Endothelial cell of umbilical vein (primary cell): ENCODE results near the gene AK6. TPM values are rescaled to one million over a fixed set of nuclear protein-coding genes. Genes with fewer than 3 reads are reported as not detected.

Experiments used
- BruUV-seq: library from RNA; stranded (reverse); fragments of 400-500 nt; replicated peaks from 2 replicates; lab custom pipeline; 2021; lab: Mats Ljungman, UMichigan
- CTCF ChIA-PET: fragments of 300-600, 350-600 bp; sonication (Branson Sonifier 250); formaldehyde crosslinking; loops from one replicate; lab custom pipeline; 2021; ENCODE audit warnings: antibody characterized with exemption, inconsistent platforms; lab: Charles Lee
- POLR2A ChIA-PET: fragments of 300-600, 350-600 bp; sonication (Branson Sonifier 250); formaldehyde crosslinking; loops from one replicate; lab custom pipeline; 2021; ENCODE audit warnings: antibody characterized with exemption, inconsistent platforms; lab: Charles Lee
- DNase-seq: peaks from one replicate; pipeline ENCODE4 v3.0.0-alpha.2; 2011; ENCODE audit warnings: low read depth, low spot score
- FAIRE-seq: peaks from 2 replicates; lab custom pipeline; 2011; peaks lifted over from hg19 to GRCh38; lab: Jason Lieb, UNC
- H2AFZ ChIP-seq: 2 replicates; pipeline ENCODE4 v1.6.0; 2012; ENCODE audit warnings: low read depth, low read length, control low read depth, inconsistent platforms
- H3K27ac ChIP-seq: 2 replicates; pipeline ENCODE4 v1.5.1; 2011; ENCODE audit warnings: low read depth, mild to moderate bottlenecking, control low read depth, low read length, moderate library complexity; ENCODE audit not compliant: insufficient read depth
- H3K27me3 ChIP-seq, 2 experiments: 2 replicates each; pipeline versions ENCODE4 v1.6.0 to v1.6.1; 2011; ENCODE audit warnings: low read length in 2 of 2, mixed read lengths in 1 of 2; ENCODE audit not compliant: control insufficient read depth in 2 of 2, insufficient read depth in 2 of 2
- H3K36me3 ChIP-seq, 2 experiments: 2 replicates in 1 of 2; 3 replicates in 1 of 2; pipeline ENCODE4 v1.5.1; 2011; ENCODE audit warnings: low read length in 2 of 2, mild to moderate bottlenecking in 1 of 2, moderate library complexity in 1 of 2; ENCODE audit not compliant: control insufficient read depth in 2 of 2, insufficient read depth in 2 of 2; ENCODE audit errors: extremely low read depth in 1 of 2
- H3K4me1 ChIP-seq: 3 replicates; pipeline ENCODE4 v1.5.1; 2011; ENCODE audit warnings: mild to moderate bottlenecking, low read length; ENCODE audit not compliant: control insufficient read depth, insufficient read depth; ENCODE audit errors: extremely low read depth
- H3K4me2 ChIP-seq: 2 replicates; pipeline ENCODE4 v1.6.1; 2011; ENCODE audit warnings: low read length, control low read depth, mixed read lengths; ENCODE audit not compliant: insufficient read depth
- H3K4me3 ChIP-seq, 3 experiments: fragments of 200-600 bp in 1 of 3; sonication (generic), shearing (Covaris generic) in 1 of 3; replicated peaks in 1 of 3; 2 replicates each; pipeline ENCODE4 v1.5.1; 2011 to 2016; ENCODE audit warnings: control low read depth in 3 of 3, low read length in 3 of 3, mild to moderate bottlenecking in 2 of 3, inconsistent platforms in 1 of 3, low read depth in 1 of 3, moderate library complexity in 1 of 3; ENCODE audit not compliant: insufficient read depth in 1 of 3
- H3K79me2 ChIP-seq: 2 replicates; pipeline ENCODE4 v1.6.0; 2012; ENCODE audit warnings: low read length, inconsistent platforms; ENCODE audit not compliant: control insufficient read depth, insufficient read depth
- H3K9ac ChIP-seq: replicated peaks from 2 replicates; pipeline ENCODE3; 2011; ENCODE audit warnings: low read length, control low read depth; ENCODE audit not compliant: insufficient read depth; ENCODE audit errors: extremely low read depth
- H3K9me1 ChIP-seq: replicated peaks from 3 replicates; pipeline ENCODE4 v1.6.0; 2011; ENCODE audit warnings: mild to moderate bottlenecking, low read length; ENCODE audit not compliant: control insufficient read depth, insufficient read depth; ENCODE audit errors: extremely low read depth
- H3K9me3 ChIP-seq: replicated peaks from 2 replicates; pipeline ENCODE4 v1.5.1; 2012; ENCODE audit warnings: low read length, inconsistent platforms; ENCODE audit not compliant: control insufficient read depth, insufficient read depth
- H4K20me1 ChIP-seq: replicated peaks from 2 replicates; pipeline ENCODE3; 2011; ENCODE audit warnings: mild to moderate bottlenecking, low read length; ENCODE audit not compliant: control insufficient read depth, insufficient read depth; ENCODE audit errors: extremely low read depth
- EZH2 ChIP-seq: IDR thresholded peaks from 2 replicates; pipeline ENCODE4 v1.6.1; 2012; ENCODE audit warnings: borderline replicate concordance, low read depth, mild to moderate bottlenecking, moderate library complexity, low read length, inconsistent platforms; ENCODE audit not compliant: severe bottlenecking
- FOS ChIP-seq: IDR thresholded peaks from 2 replicates; pipeline ENCODE4 v1.6.1; 2011; ENCODE audit warnings: mild to moderate bottlenecking, low read length, moderate library complexity, borderline replicate concordance; ENCODE audit not compliant: insufficient read depth
- GATA2 ChIP-seq: IDR thresholded peaks from 2 replicates; pipeline ENCODE4 v1.7.0; 2011; ENCODE audit warnings: low read depth, mild to moderate bottlenecking, moderate library complexity, mixed read lengths, low read length; ENCODE audit not compliant: insufficient read length, insufficient read depth
- JUN ChIP-seq: IDR thresholded peaks from 2 replicates; pipeline ENCODE4 v1.6.1; 2011; ENCODE audit warnings: borderline replicate concordance, low read depth; ENCODE audit not compliant: insufficient read length, insufficient read depth
- MYC ChIP-seq: IDR thresholded peaks from one replicate; pipeline ENCODE4 v1.6.1; 2011; ENCODE audit warnings: mild to moderate bottlenecking, low read depth, low read length
- POLR2A ChIP-seq: IDR thresholded peaks from 2 replicates; pipeline ENCODE4 v1.6.1; 2012; ENCODE audit warnings: low read depth, mild to moderate bottlenecking, control low read depth, low read length
- POLR2AphosphoS5 ChIP-seq: IDR thresholded peaks from 2 replicates; pipeline ENCODE4 v1.6.1; 2012; ENCODE audit warnings: low read depth, mild to moderate bottlenecking, control low read depth, low read length, moderate library complexity; ENCODE audit not compliant: insufficient read depth
- dilution Hi-C: fragments of 300-500 bp; cut with MboI; formaldehyde crosslinking; loops from one replicate; pipeline ENCODE4 v1.15.0; 2019; ENCODE audit warnings: low sequenced_read_pairs; ENCODE audit not compliant: extremely low pct_ligation_motif_present
- intact Hi-C: fragments of 100-400 bp; cut with micrococcal nuclease; formaldehyde crosslinking; loops from one replicate; pipeline ENCODE4 v1.10.0; 2022
- polyA plus RNA-seq, 4 experiments: library from polyadenylated mRNA; depleted of rRNA in 3 of 4; stranded (reverse) in 3 of 4; unstranded in 1 of 4; fragments of >200 nt; gene quantifications; 2 replicates each; pipeline versions ENCODE4 v1.2.1 to v1.2.3, GENCODE V29; 2011 to 2012; ENCODE audit warnings: missing spikeins in 1 of 4
- total RNA-seq: library from RNA; stranded (reverse); gene quantifications from 2 replicates; pipeline ENCODE4 v1.2.3, GENCODE V29; 2021
- TF ChIP-seq, protein P1 (sequence below): IDR thresholded peaks from 2 replicates; pipeline ENCODE4 v1.6.1; 2011; ENCODE audit not compliant: insufficient read depth, insufficient read length
- TF ChIP-seq, protein P2 (sequence below), 2 donors: IDR thresholded peaks; 1 replicate in 1 of 2; 2 replicates in 1 of 2; pipeline ENCODE4 v1.5.1; 2011; ENCODE audit warnings: low read length in 2 of 2, mild to moderate bottlenecking in 2 of 2, moderate library complexity in 2 of 2, control low read depth in 1 of 2, inconsistent platforms in 1 of 2, low read depth in 1 of 2; ENCODE audit not compliant: insufficient read depth in 1 of 2; ENCODE audit errors: extremely low read depth in 1 of 2

Gene AK6
- total and polyA plus RNA-seq, 2 donors (not counting 3 experiments of a cell fraction or from before 2014, with no cell fraction given), result 13.2 to 30.1 TPM

DNA sequence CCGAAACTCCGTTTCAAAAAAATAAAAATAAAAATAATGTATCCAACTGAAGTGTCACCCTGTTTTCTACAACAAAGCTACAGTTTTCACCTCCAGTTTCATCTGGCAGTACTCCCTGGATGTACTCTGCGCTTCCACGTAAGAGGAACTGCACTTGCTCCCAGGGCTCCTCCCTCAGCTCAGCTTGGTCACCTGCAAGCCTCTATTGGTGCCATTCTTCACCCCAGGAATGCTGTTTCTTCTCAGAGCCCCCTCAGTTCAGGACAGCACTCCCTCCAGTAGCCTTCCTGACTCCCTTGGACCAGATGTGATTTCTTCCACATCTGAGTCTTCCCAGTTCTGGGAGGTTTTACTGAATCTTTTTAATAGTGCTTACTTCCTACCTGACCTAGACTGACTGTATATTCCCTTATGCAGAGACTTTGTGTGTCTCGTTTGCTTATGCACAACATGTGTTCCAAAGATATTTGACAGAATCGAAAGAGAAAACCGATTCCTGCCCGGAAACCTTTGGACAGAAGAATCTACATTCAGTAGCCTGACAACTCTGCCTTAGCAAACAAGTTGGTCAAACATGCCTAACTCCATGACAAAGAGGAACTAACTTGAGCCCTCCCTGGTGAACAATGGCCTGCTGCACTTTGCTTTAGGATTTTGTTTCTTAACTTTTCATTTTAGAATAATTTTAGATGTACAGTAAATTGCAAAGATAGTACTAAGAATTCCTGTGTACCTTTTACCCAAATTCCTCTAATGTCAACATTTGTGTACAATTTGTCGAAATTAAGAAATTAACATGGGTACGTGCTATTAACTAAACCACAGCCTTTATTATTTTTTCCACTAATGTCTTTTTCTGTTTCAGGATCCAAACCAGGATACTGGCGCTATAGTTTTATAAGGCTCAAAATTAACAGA, 37.5 kb downstream of the AK6 start:
- H3K4me1 ChIP-seq, result peaks cover 7% of the 10 kb centered on the region
- FAIRE-seq (peak; percentile 48), DNase-seq (no peak)
- no peaks in the 10 kb centered on the region for H3K36me3 ChIP-seq
- dilution Hi-C loops (no loop called here), intact Hi-C loops (loop anchor here (2.0 to 5.0 kb wide), 2 partner anchors 37 to 164 kb away; partner anchors contain the start of gene CCNB1)
- H2AFZ ChIP-seq, result peak overlapping the region; percentile 99
- peak overlapping the region; percentile 75 for H3K4me2 ChIP-seq
- no peaks in the 10 kb centered on the region for H3K9me3 ChIP-seq
- no peaks in the 10 kb centered on the region for H3K79me2 ChIP-seq
- no peaks in the 10 kb centered on the region for H4K20me1 ChIP-seq
- no peak overlapping the region for H3K27ac ChIP-seq
- H3K9me1 ChIP-seq, result no peaks in the 10 kb centered on the region
- TF ChIP-seq FOS (no peak), MYC (no peak), GATA2 (no peak), EZH2 (no peak), JUN (no peak), POLR2AphosphoS5 (no peak), POLR2A (no peak)
- TF ChIP-seq, protein P1, sequence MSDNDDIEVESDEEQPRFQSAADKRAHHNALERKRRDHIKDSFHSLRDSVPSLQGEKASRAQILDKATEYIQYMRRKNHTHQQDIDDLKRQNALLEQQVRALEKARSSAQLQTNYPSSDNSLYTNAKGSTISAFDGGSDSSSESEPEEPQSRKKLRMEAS, result no peak
- TF ChIP-seq, protein P2, sequence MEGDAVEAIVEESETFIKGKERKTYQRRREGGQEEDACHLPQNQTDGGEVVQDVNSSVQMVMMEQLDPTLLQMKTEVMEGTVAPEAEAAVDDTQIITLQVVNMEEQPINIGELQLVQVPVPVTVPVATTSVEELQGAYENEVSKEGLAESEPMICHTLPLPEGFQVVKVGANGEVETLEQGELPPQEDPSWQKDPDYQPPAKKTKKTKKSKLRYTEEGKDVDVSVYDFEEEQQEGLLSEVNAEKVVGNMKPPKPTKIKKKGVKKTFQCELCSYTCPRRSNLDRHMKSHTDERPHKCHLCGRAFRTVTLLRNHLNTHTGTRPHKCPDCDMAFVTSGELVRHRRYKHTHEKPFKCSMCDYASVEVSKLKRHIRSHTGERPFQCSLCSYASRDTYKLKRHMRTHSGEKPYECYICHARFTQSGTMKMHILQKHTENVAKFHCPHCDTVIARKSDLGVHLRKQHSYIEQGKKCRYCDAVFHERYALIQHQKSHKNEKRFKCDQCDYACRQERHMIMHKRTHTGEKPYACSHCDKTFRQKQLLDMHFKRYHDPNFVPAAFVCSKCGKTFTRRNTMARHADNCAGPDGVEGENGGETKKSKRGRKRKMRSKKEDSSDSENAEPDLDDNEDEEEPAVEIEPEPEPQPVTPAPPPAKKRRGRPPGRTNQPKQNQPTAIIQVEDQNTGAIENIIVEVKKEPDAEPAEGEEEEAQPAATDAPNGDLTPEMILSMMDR (IDR thresholded peaks at IDR 0.05; ENCODE audit: extremely low read depth in 1 of 2, insufficient read depth in 1 of 2, low read depth in 1 of 2, low read length in 2 of 2), result no peak
- no peaks in the 10 kb centered on the region for H3K27me3 ChIP-seq
- H3K9ac ChIP-seq, result peak overlapping the region; percentile 35
- CTCF ChIA-PET, result interaction anchor here (1.5 kb wide), 1 partner anchor 238 kb away, joined by 7 read pairs; the partner anchor contains the start of gene SLC30A5
- BruUV-seq, result TSS peak; percentile 28
- POLR2A ChIA-PET, result no interaction called here
- H3K4me3 ChIP-seq, result peak overlapping the region; percentile 47 to 86 (median 71)
